Measurements from ENCODE around the gene HTR2A.
A peak's percentile ranks its signal among the peaks of the same experiment; 100 is the strongest.

The HTR2A gene

DNA sequence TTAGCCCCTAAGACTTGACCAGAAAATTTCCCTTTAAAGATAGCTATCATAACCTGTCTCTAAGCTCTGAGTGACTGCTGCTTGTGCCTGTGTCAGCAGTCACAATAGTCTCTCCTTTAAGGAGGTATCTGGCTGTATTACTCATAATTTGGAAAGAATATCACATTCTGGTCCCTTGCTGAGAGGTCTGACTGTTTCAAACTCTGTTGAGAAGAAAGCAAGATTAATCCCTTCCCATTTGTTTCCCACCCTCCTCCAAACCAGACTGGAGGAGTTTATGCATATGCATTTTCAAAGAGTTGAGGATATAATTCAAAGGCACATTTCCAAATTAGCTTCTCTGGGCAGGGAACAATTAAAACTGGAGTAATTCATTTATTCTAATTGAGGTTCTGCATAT, 2.3 kb downstream of the HTR2A start:
- H3K9me3 Mint-ChIP-seq, result no peaks in the 10 kb centered on the region
- intact Hi-C loops (cut with micrococcal nuclease), result loop anchor here (5.0 kb wide), 1 partner anchor 62 kb away; no protein-coding TSS in a partner anchor
- peaks cover 19% of the 10 kb centered on the region for H3K27me3 Mint-ChIP-seq
- H3K4me1 Mint-ChIP-seq (ENCODE audit: low read depth), result peaks cover 22% of the 10 kb centered on the region
- H3K4me3 Mint-ChIP-seq, result peak overlapping the region; percentile 88
- H3K27ac Mint-ChIP-seq, result no peak overlapping the region
- H3K36me3 Mint-ChIP-seq (ENCODE audit: low read depth), result peaks cover 4% of the 10 kb centered on the region

DNA sequence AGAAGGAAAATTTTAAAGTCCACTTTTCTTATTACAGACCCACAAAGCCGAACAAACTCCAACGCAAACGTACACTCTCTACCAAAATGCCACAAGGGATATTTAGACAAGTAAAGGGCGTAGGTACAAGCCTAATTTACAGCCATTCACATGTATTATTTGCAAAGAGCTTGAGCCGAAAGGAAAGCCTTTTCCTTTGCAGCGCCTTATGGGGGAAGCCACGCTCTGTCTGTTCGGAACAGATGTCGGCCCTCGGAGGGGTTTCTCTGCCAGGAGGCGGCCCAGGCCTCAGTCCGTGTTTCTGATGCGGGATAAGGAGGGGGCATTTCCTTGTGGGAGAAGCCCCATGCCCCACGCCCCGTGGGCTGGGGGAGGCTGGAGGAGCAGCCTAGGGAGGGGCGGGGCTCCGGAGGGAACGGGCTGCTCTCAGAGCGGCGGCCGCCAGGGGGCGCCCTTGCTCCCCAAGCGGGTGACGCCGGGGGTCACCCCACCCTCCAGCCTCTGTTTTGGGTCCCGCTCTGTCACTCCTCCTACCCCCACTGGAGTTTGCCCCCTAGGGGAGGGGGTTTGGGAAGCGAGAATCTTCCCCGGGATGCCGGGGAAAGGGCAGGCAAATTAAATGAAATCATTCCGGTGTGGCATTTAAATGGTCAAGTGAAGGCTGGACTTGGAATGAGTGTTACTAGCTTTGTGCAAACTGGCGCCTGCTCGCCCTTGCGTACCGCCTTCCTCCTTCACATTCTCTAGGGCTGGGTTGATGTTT, 2.9 kb downstream of the HTR2A start:
- Mint-ChIP-seq H3K27me3 (peaks cover 19% of the 10 kb centered on the region), H3K4me1 (ENCODE audit: low read depth) (peaks cover 22% of the 10 kb centered on the region), H3K27ac (peak overlapping the region; percentile 67), H3K36me3 (ENCODE audit: low read depth) (peaks cover 4% of the 10 kb centered on the region), H3K4me3 (peak overlapping the region; percentile 88), H3K9me3 (no peaks in the 10 kb centered on the region)
- intact Hi-C loops (cut with micrococcal nuclease), result loop anchor here (5.0 kb wide), 1 partner anchor 62 kb away; no protein-coding TSS in a partner anchor

DNA sequence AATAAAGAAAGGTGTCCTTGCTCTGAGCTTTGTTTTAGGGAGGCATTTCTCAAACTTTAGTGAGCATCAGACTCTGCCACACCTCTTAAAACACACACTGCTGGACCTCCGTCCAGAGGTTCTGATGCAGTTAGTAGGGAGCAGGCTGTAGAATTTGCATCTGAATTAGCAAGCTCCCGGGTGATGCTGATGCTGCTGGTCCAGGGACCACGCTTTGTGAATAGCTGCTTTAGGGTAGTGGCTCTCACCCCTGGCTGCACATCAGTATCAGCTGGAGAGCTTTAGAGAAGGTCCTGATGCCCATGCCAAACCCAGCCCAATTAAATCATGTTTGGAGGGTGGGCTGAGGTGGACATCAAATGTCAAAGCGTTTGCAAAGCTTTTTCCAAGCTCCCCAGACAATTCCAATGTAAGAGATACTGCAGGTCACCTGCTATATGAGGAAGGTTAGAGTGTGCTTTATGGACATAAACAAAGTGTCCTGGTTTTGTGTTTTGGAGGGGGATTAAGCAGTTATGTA, 3.6 kb downstream of the HTR2A start:
- H3K4me3 Mint-ChIP-seq, result peak overlapping the region; percentile 88

DNA sequence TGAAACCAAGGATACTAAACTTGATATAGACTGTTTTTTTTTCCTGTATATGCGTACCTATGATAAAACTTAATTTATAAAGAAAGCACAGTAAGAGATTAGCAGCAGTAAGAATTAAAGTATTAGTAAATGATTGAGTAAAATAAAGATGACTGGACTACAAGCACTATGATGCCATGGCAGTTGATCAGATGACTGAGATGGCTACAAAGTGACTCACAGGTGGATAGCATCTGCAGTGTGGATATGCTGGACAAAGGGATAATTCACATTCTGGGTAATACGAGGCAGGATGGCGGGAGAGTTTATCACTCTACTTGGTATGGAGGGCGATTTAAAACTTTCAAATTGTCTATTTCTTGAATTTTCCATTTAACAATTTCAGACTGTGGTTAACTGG, 11.8 kb downstream of the HTR2A start:
- Mint-ChIP-seq H3K36me3 (ENCODE audit: low read depth) (no peaks in the 10 kb centered on the region), H3K27me3 (no peaks in the 10 kb centered on the region), H3K4me1 (ENCODE audit: low read depth) (peaks cover 6% of the 10 kb centered on the region), H3K9me3 (no peaks in the 10 kb centered on the region), H3K27ac (no peak overlapping the region), H3K4me3 (no peak overlapping the region)
- intact Hi-C loops (cut with micrococcal nuclease), result no loop called here

More for the DNA sequence above, 3.6 kb downstream of the HTR2A start:
- peaks cover 22% of the 10 kb centered on the region for H3K4me1 Mint-ChIP-seq (ENCODE audit: low read depth)
- intact Hi-C loops (cut with micrococcal nuclease), result loop anchor here (5.0 kb wide), 1 partner anchor 61 kb away; no protein-coding TSS in a partner anchor
- H3K36me3 Mint-ChIP-seq (ENCODE audit: low read depth), result peaks cover 4% of the 10 kb centered on the region
- no peak overlapping the region for H3K27ac Mint-ChIP-seq
- H3K9me3 Mint-ChIP-seq, result no peaks in the 10 kb centered on the region
- peaks cover 19% of the 10 kb centered on the region for H3K27me3 Mint-ChIP-seq

DNA sequence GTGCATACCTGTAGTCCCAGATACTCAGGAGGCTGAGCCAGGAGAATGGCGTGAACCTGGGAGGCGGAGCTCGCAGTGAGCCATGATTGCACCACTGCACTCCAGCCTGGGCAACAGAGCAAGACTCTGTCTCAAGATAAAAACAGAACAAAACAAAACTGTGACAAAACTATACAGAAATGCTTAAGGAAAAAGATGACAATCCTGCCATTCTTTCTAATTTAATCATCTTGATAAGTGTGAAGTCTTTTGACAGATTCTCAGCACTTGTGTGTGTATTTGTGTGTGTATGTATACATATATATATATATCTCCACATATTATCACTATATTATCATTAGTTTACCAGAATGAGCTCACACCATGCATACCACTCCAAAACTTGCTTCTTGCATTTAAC, 12.3 kb downstream of the HTR2A start:
- H3K4me3 Mint-ChIP-seq, result no peak overlapping the region
- intact Hi-C loops (cut with micrococcal nuclease), result no loop called here
- peaks cover 6% of the 10 kb centered on the region for H3K4me1 Mint-ChIP-seq (ENCODE audit: low read depth)
- no peak overlapping the region for H3K27ac Mint-ChIP-seq
- no peaks in the 10 kb centered on the region for H3K36me3 Mint-ChIP-seq (ENCODE audit: low read depth)
- H3K9me3 Mint-ChIP-seq, result no peaks in the 10 kb centered on the region
- no peaks in the 10 kb centered on the region for H3K27me3 Mint-ChIP-seq

DNA sequence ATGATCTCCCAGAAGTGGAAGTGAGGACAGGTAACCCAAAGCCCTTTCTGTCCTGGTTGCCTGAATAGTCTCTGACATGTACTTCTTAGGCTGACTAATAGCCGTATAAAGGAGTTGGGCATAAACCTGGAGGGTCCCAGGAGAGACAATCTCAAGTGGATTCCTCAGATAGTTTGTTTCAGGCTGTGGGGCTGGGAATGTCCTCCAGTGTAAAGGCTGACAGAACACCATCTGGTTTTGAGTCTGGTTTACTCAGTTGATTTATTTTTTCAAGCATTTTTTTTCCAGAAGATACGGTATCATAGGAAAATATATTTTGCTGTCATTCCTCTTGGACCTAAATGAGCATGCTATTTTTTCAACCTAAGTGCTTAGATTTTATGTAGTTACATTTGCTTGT, 15.2 kb downstream of the HTR2A start:
- H3K4me1 Mint-ChIP-seq (ENCODE audit: low read depth), result peaks cover 14% of the 10 kb centered on the region
- H3K36me3 Mint-ChIP-seq (ENCODE audit: low read depth), result no peaks in the 10 kb centered on the region
- H3K27me3 Mint-ChIP-seq, result peaks cover 1% of the 10 kb centered on the region
- intact Hi-C loops (cut with micrococcal nuclease), result no loop called here
- H3K27ac Mint-ChIP-seq, result no peak overlapping the region
- no peak overlapping the region for H3K4me3 Mint-ChIP-seq
- no peaks in the 10 kb centered on the region for H3K9me3 Mint-ChIP-seq

DNA sequence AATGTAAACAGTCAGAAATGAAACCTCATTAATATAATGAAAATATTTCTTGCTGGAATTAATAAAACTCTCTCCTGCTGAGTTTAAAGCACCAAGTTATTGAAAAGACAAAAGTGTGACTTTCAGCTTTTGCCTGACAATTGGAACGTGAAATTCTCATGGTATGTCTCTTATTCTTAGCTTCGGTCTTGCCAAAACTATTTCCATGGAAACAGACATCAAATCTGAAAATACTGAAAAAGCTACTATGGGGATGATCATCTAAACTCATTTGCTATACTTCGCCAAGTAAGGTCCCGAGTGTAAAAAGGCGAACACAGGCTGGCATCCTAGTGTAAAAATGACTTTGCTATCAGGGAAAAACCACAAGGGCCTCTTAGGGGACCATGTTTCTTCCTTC, 22.8 kb downstream of the HTR2A start:
- H3K9me3 Mint-ChIP-seq, result no peaks in the 10 kb centered on the region
- no peak overlapping the region for H3K27ac Mint-ChIP-seq
- no peak overlapping the region for H3K4me3 Mint-ChIP-seq
- H3K27me3 Mint-ChIP-seq, result no peaks in the 10 kb centered on the region
- intact Hi-C loops (cut with micrococcal nuclease), result no loop called here
- peaks cover 9% of the 10 kb centered on the region for H3K4me1 Mint-ChIP-seq (ENCODE audit: low read depth)
- no peaks in the 10 kb centered on the region for H3K36me3 Mint-ChIP-seq (ENCODE audit: low read depth)

DNA sequence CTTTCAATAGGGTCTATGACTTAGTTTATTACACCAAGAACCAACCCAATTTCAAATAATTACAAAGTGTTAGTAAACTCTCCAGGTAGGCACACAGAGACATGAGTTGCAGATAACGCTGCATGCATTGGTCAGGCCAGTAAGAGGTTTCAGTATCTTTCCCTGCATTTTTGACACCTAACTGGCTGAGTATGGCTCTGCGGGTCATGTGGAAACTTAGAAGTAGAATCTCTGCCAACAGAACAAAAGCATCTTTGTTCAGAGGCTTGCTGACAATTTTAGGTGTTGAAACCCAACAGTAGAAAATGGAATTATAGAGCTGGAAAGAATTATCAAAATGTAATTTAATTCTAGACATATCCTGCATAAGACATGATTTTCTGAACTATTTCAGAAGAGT, 25.3 kb downstream of the HTR2A start:
- H3K27ac Mint-ChIP-seq, result no peak overlapping the region
- H3K27me3 Mint-ChIP-seq, result no peaks in the 10 kb centered on the region
- no peaks in the 10 kb centered on the region for H3K9me3 Mint-ChIP-seq
- intact Hi-C loops (cut with micrococcal nuclease), result no loop called here
- no peaks in the 10 kb centered on the region for H3K36me3 Mint-ChIP-seq (ENCODE audit: low read depth)
- H3K4me3 Mint-ChIP-seq, result no peak overlapping the region
- H3K4me1 Mint-ChIP-seq (ENCODE audit: low read depth), result peaks cover 5% of the 10 kb centered on the region

DNA sequence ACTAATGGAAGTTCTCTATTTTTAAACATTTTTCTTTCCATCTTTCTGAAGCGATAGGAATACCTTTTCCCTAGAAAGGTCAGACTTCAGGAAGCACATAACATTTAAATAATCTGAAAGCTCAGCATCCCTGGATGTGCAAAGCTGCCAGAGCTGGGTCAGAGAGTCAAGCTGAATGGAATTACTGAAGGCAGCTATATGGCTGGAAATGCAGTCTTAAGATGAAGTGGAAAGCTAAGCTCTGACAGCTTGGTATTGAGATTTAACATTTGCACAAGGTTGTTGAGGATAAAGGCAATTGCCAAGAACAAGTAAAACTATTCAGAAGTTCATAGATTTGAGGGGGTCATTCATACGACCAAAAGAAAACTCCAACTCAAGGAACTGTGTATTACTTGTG, 28.8 kb downstream of the HTR2A start:
- Mint-ChIP-seq H3K27me3 (no peaks in the 10 kb centered on the region), H3K4me3 (no peak overlapping the region), H3K4me1 (ENCODE audit: low read depth) (peaks cover 30% of the 10 kb centered on the region), H3K36me3 (ENCODE audit: low read depth) (no peaks in the 10 kb centered on the region), H3K9me3 (no peaks in the 10 kb centered on the region), H3K27ac (no peak overlapping the region)
- intact Hi-C loops (cut with micrococcal nuclease), result no loop called here

DNA sequence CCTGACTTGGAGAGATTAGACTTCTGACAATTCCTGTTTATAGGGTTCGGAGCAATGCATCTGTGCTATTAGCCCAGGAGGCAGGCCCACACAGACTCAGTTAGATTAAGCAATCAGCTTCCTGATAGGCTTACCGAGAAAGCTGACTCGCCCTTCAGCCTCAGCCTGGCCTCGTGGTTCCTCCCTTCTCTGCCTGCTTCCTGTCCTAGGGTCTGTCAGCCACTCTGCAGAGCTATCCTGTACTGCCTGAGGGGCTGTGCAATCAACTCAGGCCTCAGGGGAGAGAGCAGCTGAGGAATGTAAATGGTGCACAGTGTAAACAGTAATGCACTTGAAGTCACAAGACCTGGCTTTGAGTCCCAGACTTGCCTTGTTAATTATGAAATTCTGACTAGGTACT, 30.7 kb downstream of the HTR2A start:
- Mint-ChIP-seq H3K9me3 (no peaks in the 10 kb centered on the region), H3K36me3 (ENCODE audit: low read depth) (no peaks in the 10 kb centered on the region), H3K27me3 (no peaks in the 10 kb centered on the region), H3K4me1 (ENCODE audit: low read depth) (peaks cover 35% of the 10 kb centered on the region), H3K27ac (peak overlapping the region; percentile 73), H3K4me3 (no peak overlapping the region)
- intact Hi-C loops (cut with micrococcal nuclease), result no loop called here

DNA sequence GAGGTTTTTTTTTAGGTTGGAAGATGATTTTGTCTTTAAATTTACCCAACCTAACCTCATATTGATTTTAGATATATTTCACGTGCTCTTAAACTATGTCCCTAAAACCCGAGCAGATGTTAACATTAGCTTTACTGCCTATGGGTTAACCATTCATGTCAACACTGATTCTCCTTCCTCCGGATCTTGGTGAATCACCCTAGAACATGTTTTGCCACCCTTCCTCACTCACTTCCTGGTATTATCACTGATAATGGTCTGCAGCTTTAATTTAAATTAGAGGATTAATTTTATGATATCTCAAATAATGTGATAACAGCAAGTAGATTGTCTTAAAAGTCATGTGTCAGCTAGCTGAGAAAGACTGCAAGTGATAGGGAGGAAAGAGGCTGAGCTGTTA, 31.9 kb downstream of the HTR2A start:
- H3K9me3 Mint-ChIP-seq, result no peaks in the 10 kb centered on the region
- peak overlapping the region; percentile 73 for H3K27ac Mint-ChIP-seq
- no peak overlapping the region for H3K4me3 Mint-ChIP-seq
- H3K4me1 Mint-ChIP-seq (ENCODE audit: low read depth), result peaks cover 35% of the 10 kb centered on the region
- no peaks in the 10 kb centered on the region for H3K36me3 Mint-ChIP-seq (ENCODE audit: low read depth)
- intact Hi-C loops (cut with micrococcal nuclease), result no loop called here
- H3K27me3 Mint-ChIP-seq, result no peaks in the 10 kb centered on the region

DNA sequence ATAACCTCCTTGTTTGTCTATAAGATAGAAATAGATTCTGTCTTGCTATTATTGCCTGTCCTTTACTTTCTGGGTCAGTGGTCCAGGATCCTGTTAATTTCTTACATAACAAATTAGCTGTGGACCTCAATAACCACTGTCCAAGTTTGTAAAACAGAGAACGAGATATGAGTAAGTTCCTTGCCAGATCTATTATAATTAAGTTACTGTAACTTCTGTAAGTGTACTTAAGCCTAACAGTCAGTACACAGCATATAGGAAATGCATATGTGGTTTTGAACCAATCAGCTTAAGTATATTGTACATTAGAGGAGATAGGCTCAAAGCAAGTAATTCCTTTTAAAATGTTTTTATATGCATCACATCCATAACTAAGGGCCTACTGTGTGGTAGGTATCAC, 34.9 kb downstream of the HTR2A start:
- no peaks in the 10 kb centered on the region for H3K9me3 Mint-ChIP-seq
- no peak overlapping the region for H3K27ac Mint-ChIP-seq
- no peaks in the 10 kb centered on the region for H3K36me3 Mint-ChIP-seq (ENCODE audit: low read depth)
- H3K4me3 Mint-ChIP-seq, result no peak overlapping the region
- no peaks in the 10 kb centered on the region for H3K27me3 Mint-ChIP-seq
- peaks cover 34% of the 10 kb centered on the region for H3K4me1 Mint-ChIP-seq (ENCODE audit: low read depth)
- intact Hi-C loops (cut with micrococcal nuclease), result no loop called here

DNA sequence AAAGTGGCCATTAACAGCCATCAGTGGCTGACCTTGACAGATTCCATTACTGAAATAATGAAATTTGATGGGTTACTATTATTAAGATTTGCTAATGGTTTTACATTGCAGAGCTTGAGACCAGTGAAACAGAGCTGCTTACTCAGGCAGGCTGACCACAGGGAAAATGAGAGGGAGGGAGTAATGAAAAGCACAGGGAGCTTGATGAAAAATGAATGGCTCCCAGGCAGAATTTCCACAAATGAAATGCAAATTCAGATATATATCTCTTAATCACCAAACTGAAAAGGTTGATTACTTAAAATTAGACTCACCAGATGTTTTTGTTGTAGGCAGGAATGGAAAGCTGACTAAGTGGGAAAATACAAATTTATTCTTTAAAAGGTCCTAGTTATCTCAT, 36.1 kb downstream of the HTR2A start:
- H3K4me3 Mint-ChIP-seq, result no peak overlapping the region
- H3K27me3 Mint-ChIP-seq, result no peaks in the 10 kb centered on the region
- no peaks in the 10 kb centered on the region for H3K36me3 Mint-ChIP-seq (ENCODE audit: low read depth)
- intact Hi-C loops (cut with micrococcal nuclease), result no loop called here
- no peaks in the 10 kb centered on the region for H3K9me3 Mint-ChIP-seq
- peaks cover 26% of the 10 kb centered on the region for H3K4me1 Mint-ChIP-seq (ENCODE audit: low read depth)
- no peak overlapping the region for H3K27ac Mint-ChIP-seq

DNA sequence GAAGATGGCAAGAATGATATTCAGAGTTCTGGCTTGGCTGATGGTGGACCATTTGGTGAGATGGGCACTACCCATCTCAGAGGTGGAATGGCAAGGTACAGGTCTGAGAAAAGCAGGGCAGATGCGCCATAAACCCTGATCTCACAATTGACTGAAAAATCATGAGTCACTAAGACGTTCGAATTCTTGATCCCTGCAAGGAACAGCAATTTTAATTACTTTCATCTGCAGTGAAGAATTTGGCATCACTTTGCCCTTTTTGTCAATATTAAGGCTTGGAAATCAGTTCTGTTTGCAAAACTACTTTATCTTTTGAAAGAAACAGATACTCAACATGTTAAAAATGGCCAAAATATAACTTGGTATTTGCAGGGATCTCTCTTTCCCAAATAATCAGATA, 38.1 kb downstream of the HTR2A start:
- H3K4me3 Mint-ChIP-seq, result no peak overlapping the region
- no peaks in the 10 kb centered on the region for H3K27me3 Mint-ChIP-seq
- intact Hi-C loops (cut with micrococcal nuclease), result no loop called here
- no peak overlapping the region for H3K27ac Mint-ChIP-seq
- H3K4me1 Mint-ChIP-seq (ENCODE audit: low read depth), result peaks cover 22% of the 10 kb centered on the region
- no peaks in the 10 kb centered on the region for H3K9me3 Mint-ChIP-seq
- no peaks in the 10 kb centered on the region for H3K36me3 Mint-ChIP-seq (ENCODE audit: low read depth)

DNA sequence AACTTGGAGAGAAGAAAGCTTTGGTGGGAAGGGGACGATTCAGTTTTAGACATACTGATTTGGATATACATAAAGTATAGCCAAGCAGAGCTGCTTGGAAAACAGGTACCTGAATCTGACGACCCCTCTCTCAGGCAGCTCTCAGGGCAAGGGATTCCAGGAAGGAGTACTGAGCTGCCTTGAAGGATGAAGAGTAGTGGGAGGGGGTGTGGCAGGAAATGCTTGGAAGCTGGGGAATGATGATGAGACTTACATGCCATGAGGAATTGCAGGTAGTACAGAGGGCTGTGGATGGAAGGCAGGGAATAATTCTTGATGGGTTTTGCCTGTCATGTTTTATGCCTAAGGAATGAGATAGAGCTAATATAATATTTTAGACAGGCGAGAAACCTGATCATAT, 38.7 kb downstream of the HTR2A start:
- H3K4me1 Mint-ChIP-seq (ENCODE audit: low read depth), result peaks cover 21% of the 10 kb centered on the region
- no peaks in the 10 kb centered on the region for H3K9me3 Mint-ChIP-seq
- H3K36me3 Mint-ChIP-seq (ENCODE audit: low read depth), result no peaks in the 10 kb centered on the region
- no peak overlapping the region for H3K4me3 Mint-ChIP-seq
- no peak overlapping the region for H3K27ac Mint-ChIP-seq
- intact Hi-C loops (cut with micrococcal nuclease), result no loop called here
- no peaks in the 10 kb centered on the region for H3K27me3 Mint-ChIP-seq

Data from dendritic cell treated with granulocyte-macrophage colony-stimulating factor and Interleukin-4, amounts not matched to agents 40 ng/mL and 50 ng/mL, for 4 days (primary cell).